Stimulated activated naive CD4-positive, alpha-beta T cell treated with Interleukin-2 at 50 U/mL for 16 hours (primary cell): Measurements from ENCODE around the gene FLNC.

Source experiments
- DNase-seq: peaks from one replicate; lab custom pipeline; 2025; lab: John Stamatoyannopoulos, UW

Gene FLNC

GRCh38 chr7:128804484-128804883 lies 25.7 kb upstream of the FLNC start:
- no peak for DNase-seq

DNA sequence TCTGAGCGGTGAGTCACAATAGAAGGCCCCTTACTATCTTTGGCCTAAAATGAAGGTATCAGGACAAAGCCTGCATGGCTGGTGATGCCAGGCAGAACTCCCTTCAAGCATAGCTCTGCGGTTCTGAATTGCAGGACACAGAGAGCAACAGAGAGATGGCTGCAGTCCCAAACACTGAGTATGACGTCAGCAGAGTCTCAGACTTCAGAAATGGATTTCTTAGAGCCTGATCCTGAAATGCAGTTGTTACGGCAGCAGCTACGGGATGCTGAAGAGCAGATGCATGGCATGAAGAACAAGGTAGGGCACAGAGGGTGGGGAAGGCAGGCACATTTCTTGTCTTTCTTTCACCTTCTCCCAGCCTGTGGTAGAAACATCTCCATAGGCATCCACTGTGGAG lies 25.0 kb upstream of the FLNC start:
- no peak for DNase-seq

DNA sequence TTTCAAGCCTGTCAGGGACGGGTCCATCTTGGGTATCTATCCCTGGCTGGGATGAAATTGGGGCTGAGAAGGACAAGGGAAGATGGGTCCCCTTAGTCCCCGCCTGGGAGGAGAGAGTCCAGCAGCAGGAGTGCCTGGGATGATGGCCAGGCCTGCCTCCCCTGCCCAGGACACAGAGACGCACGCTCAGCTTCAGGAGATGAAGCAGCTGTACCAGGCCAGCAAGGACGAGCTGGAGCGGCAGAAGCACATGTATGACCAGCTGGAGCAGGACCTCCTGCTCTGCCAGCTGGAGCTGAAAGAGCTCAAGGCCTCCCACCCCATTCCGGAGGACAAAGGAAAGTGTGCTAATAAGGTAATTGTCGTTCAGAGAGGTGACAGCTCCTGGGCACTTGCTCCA lies 23.0 kb upstream of the FLNC start:
- no peak for DNase-seq

DNA sequence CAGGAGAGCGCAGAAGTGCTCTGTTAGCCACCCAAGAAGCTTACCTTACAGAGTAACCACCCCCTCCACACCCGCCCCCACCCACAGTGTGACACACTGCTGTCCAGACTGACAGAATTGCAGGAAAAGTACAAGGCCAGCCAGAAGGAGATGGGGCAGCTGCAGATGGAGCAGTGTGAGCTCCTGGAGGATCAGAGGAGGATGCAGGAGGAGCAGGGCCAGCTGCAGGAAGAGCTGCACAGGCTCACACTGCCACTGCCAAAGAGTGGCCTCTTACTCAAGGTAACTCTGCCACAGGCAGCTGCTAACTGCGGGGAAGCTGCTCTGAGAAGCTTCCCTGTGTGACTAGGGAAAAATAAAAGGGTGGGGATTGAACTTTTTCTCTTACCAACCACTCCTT lies 20.8 kb upstream of the FLNC start:
- no peak for DNase-seq

DNA sequence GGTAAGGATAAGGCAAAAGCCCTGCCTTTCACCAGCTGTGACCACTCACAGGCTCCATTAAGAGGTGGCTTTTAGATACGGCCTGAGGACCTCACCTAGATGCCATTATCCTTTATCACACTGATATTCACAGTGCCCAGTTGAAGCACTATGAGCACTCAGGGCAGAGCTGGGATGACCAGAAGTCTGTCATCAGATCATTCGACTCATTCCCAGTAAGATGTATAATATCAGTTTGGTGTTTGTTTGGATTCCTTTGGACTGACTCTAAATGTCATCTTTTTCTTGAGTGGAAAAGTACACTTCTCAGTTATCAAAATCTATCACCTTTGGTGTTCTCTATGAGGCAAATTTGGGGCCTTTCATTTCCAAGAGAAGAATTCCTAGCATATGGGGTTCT lies 19.7 kb upstream of the FLNC start:
- DNase-seq: no peak

- no peak for DNase-seq
Observed at GRCh38 chr7:128810997-128811396, 19.2 kb upstream of the FLNC start.

- no peak for DNase-seq
Observed at GRCh38 chr7:128811631-128812430, 18.4 kb upstream of the FLNC start.

- DNase-seq: no peak
Observed at GRCh38 chr7:128812514-128813168, 17.6 kb upstream of the FLNC start.

- DNase-seq: no peak
Observed at GRCh38 chr7:128814499-128814898, 15.7 kb upstream of the FLNC start.

DNA sequence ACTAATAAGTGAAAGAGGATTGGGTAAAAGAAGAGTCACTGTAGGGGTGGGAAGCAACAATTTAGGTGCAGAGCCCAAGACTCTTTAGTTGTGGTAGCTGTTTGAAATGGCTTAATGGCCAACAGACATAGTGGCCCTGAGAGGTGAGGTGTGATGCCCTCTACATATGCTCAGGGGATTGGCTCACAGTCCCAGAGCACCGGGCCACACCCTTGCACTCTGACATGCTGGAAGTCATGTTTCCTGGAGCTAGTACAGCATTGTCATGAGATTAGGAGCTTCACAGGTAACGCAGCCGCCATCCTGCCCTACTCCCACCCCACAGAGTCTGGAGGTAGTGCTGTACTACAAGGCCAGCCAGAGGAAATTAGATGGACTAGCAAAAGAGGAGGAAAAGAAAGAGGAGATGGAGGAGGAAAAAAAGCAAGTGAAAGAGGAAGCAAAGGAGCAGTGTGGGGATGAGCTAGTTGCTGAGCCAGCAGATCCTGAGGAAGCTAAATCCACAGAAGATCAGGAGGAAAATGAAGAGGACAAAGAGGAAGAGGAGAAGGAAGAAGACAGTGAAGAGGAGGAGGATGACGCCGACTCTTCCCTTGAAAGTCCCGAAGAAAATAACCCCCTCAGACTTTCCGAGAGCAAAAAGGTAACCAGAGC lies 14.8 kb upstream of the FLNC start:
- DNase-seq: no peak

DNA sequence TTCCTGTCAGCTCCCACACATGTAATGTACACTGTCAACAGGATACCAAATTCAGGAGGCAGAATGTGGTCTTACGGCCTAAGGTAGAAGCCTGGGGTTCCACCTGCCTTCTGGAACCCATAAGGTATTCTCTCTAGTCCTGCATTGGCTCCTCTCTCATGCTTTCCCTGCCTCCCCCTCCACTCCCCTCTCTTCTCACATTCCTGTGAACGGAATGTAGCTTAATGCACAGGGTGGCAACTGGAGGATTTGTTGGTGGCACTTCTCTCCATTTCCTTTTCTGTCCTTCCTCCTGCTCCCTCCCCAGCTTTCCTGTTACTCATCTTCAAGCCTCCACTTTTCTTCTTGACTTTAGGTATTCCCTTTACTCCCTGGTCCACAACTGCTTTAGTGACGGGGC lies 11.5 kb upstream of the FLNC start:
- no peak for DNase-seq

GRCh38 chr7:128821724-128822123 lies 8.5 kb upstream of the FLNC start:
- no peak for DNase-seq

DNA sequence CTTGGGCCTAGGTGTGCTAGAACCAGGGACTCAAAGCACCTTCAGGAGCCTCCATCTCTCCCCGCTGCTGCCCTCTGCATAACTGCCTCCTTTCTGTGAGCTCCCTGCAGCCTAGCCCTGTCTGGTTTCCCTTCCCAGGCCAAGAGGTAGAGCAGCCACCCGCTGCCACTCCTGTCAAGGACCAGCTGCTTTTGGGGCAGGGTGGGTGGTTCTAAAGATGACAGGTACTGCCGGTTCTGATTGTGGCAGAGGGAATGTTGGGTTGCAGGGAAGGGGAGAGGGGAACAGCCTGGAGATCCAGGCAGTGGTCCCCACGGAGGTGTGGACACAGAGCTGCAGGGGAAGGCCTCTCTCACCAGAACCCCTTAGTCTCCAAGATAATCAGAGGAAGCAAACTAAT lies 3.7 kb upstream of the FLNC start:
- no peak for DNase-seq

DNA sequence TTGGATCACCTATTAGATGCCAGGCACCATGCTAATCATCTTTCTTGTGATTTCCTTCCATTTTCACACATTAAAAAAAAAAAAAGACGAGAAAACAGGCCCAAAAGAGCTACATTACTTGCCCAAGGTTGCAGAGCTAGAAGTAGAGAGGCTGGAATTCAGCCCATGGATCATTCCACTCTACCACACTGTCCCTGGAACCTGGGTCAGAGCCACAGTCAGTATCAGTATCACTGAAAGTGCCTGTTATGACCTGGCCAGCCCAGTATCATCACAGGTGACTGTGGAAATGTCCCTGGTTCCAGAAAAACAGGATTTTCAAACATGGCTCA lies 3.3 kb upstream of the FLNC start:
- DNase-seq: no peak

DNA sequence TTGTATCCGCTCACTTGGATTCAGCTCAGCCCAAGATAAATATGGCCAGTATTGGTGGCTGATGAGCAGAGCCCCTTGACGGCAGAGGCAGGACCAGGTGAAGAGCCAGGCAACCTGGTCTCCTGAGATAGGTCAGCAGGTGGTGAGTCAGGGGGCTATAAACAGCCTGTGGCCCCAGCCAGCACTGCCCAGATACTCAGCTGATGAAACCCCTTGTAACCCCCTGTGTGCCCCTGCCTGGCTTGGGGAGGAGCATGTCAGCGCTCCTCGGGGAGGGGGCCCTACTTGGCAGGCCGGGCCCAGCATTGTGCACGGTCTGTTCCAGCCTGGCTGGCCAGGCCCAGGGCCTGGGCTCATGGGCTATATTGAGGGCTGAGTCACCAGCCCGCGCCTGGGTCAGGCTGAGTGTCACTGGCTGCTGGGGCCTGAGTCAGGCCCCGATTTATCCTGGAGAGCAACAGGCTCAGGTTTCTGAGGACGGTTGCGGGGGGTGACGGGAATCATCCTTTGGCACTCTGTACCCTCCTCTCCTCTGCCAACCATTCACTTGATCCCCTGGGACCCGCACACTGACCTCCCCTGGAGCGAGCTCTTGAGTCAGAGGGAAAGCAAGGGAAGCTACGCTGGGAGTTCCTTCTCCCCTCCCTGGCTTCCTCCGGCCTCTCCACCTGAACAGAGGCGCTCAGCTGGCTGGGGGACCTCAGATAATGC lies 2.8 kb upstream of the FLNC start:
- DNase-seq: no peak

- DNase-seq: no peak
Observed at GRCh38 chr7:128827971-128828711, 2.1 kb upstream of the FLNC start.

GRCh38 chr7:128829391-128830166 lies 627 bp upstream of the FLNC start:
- DNase-seq: no peak

DNA sequence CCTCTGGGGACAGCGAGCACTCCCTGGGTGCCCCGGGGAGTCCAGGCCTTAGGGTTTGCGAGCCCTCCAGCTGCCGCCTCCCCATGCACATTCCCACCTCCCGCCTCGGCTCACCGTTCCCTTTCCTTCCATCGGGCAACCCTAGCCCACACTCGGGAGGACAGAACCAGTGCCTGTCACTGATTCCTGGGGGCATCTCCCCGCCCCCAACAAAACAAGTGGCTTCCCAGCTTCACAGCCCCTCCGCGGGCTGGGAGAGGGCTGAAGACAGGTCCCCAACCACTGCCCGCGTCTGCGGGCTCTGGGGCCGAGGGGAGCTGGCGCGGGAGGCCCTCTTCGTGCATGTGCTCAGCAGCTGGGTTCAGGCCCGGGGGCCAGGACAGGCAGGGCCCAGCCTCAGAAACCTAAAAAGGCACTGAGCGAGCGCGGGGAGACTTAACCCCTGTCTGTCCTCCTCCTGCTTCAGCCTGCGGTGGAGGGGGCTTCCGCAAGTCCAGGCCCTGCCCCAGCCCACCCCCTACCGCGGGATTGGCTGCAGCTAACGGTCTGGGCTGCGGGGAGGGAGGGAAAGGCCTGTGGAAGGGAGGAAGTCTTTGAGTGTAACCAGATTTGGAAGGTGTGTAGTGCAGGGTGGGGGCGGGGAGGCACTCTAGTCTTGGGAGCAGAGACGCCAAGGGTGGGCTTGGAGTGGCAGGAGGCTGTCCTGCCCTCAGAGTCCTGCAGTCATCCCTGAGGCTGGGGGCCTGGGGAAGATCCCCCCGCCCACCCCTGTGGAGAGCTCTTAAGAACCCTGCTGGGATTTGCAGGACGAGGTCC lies 1.2 kb downstream of the FLNC start:
- DNase-seq: no peak

- no peak for DNase-seq
Observed at GRCh38 chr7:128831994-128832879, 2.0 kb downstream of the FLNC start.

- no peak for DNase-seq
Observed at GRCh38 chr7:128832880-128833147, 2.6 kb downstream of the FLNC start.
